Measurements from ENCODE around the gene RALGDS.
A peak's percentile ranks its signal among the peaks of the same experiment; 100 is the strongest.

Gene RALGDS

GRCh38 chr9:133154097-133154989 is 33.3 kb upstream of the RALGDS start:
- Histone ChIP-seq H2AK5ac (ENCODE audit: low read length, severe bottlenecking) (no peak overlapping the region), H3K23ac (ENCODE audit: low read length in 2 of 2) (no peak overlapping the region), H3K27me3 (ENCODE audit: control insufficient read depth in 1 of 2, insufficient read depth in 1 of 2, low read length in 2 of 2) (peaks cover 0 to 10% of the 10 kb centered on the region in 2 experiments), H3K4me3 (ENCODE audit: insufficient read depth in 1 of 2, low read depth in 1 of 2, low read length in 2 of 2) (no peak overlapping the region), H2BK5ac (ENCODE audit: low read depth, low read length, poor library complexity, severe bottlenecking) (no peak overlapping the region), H3K14ac (ENCODE audit: low read length in 2 of 2) (no peak overlapping the region), H3K9ac (ENCODE audit: low read length) (no peak overlapping the region), H3K4me2 (ENCODE audit: low read length, poor library complexity, severe bottlenecking) (no peak overlapping the region), H3K27ac (ENCODE audit: low read length, poor library complexity, severe bottlenecking) (no peak overlapping the region), H4K8ac (ENCODE audit: low read length) (no peak overlapping the region), H2BK15ac (ENCODE audit: low read depth, poor library complexity, severe bottlenecking) (no peak overlapping the region), H3K18ac (ENCODE audit: low read depth in 1 of 2, low read length in 2 of 2) (no peak overlapping the region), H3K79me1 (replicated peaks; ENCODE audit: low read length, poor library complexity, severe bottlenecking) (no peaks in the 10 kb centered on the region), H4K91ac (ENCODE audit: low read length) (no peak overlapping the region), H2BK12ac (ENCODE audit: low read length in 2 of 2) (no peak overlapping the region), H2AFZ (ENCODE audit: low read depth, low read length) (no peak overlapping the region), H3K36me3 (ENCODE audit: control insufficient read depth in 1 of 2, insufficient read depth in 2 of 2, low read depth in 1 of 2, low read length in 2 of 2) (peaks cover 0 to 8% of the 10 kb centered on the region in 2 experiments), H3K4me1 (ENCODE audit: control insufficient read depth, insufficient read depth, low read depth, low read length) (peaks cover 3% of the 10 kb centered on the region), H3K9me3 (ENCODE audit: control insufficient read depth, low read length) (no peaks in the 10 kb centered on the region), H2BK120ac (ENCODE audit: low read depth, low read length) (no peak overlapping the region), H3K4ac (ENCODE audit: low read depth in 1 of 2, low read length in 2 of 2) (no peak overlapping the region)
- WGBS: 92% methylated on average over 13 of the region's 13 CpGs
- DNase-seq: no peak

- H2BK120ac ChIP-seq (ENCODE audit: low read depth, low read length): no peak overlapping the region
- H2BK12ac ChIP-seq (ENCODE audit: low read length in 2 of 2): no peak overlapping the region
- no peak overlapping the region for H3K23ac ChIP-seq (ENCODE audit: low read length in 2 of 2)
- WGBS: 81% methylated on average over 36 of the region's 36 CpGs
- H3K4me3 ChIP-seq (ENCODE audit: insufficient read depth in 1 of 2, low read depth in 1 of 2, low read length in 2 of 2): no peak overlapping the region
- no peak for DNase-seq
- peaks cover 8% of the 10 kb centered on the region for H3K4me1 ChIP-seq (ENCODE audit: control insufficient read depth, insufficient read depth, low read depth, low read length)
- no peaks in the 10 kb centered on the region for H3K79me1 ChIP-seq (replicated peaks; ENCODE audit: low read length, poor library complexity, severe bottlenecking)
- peaks cover 0 to 8% of the 10 kb centered on the region in 2 experiments for H3K36me3 ChIP-seq (ENCODE audit: control insufficient read depth in 1 of 2, insufficient read depth in 2 of 2, low read depth in 1 of 2, low read length in 2 of 2)
- no peak overlapping the region for H2BK15ac ChIP-seq (ENCODE audit: low read depth, poor library complexity, severe bottlenecking)
- H2AK5ac ChIP-seq (ENCODE audit: low read length, severe bottlenecking): no peak overlapping the region
- H3K27ac ChIP-seq (ENCODE audit: low read length, poor library complexity, severe bottlenecking): no peak overlapping the region
- no peak overlapping the region for H4K8ac ChIP-seq (ENCODE audit: low read length)
- H3K27me3 ChIP-seq (ENCODE audit: control insufficient read depth in 1 of 2, insufficient read depth in 1 of 2, low read length in 2 of 2): peaks cover 0 to 10% of the 10 kb centered on the region in 2 experiments
- no peak overlapping the region for H2AFZ ChIP-seq (ENCODE audit: low read depth, low read length)
- no peak overlapping the region for H3K4ac ChIP-seq (ENCODE audit: low read depth in 1 of 2, low read length in 2 of 2)
- no peak overlapping the region for H3K9ac ChIP-seq (ENCODE audit: low read length)
- H3K9me3 ChIP-seq (ENCODE audit: control insufficient read depth, low read length): no peaks in the 10 kb centered on the region
- H4K91ac ChIP-seq (ENCODE audit: low read length): peak overlapping the region; percentile 25
- H3K18ac ChIP-seq (ENCODE audit: low read depth in 1 of 2, low read length in 2 of 2): peak overlapping the region in 1 of 2 experiments; percentile 35
- no peak overlapping the region for H3K4me2 ChIP-seq (ENCODE audit: low read length, poor library complexity, severe bottlenecking)
- no peak overlapping the region for H3K14ac ChIP-seq (ENCODE audit: low read length in 2 of 2)
- H2BK5ac ChIP-seq (ENCODE audit: low read depth, low read length, poor library complexity, severe bottlenecking): no peak overlapping the region
These were observed 32.4 kb upstream of the RALGDS start for GRCh38 chr9:133153227-133154096.

DNA sequence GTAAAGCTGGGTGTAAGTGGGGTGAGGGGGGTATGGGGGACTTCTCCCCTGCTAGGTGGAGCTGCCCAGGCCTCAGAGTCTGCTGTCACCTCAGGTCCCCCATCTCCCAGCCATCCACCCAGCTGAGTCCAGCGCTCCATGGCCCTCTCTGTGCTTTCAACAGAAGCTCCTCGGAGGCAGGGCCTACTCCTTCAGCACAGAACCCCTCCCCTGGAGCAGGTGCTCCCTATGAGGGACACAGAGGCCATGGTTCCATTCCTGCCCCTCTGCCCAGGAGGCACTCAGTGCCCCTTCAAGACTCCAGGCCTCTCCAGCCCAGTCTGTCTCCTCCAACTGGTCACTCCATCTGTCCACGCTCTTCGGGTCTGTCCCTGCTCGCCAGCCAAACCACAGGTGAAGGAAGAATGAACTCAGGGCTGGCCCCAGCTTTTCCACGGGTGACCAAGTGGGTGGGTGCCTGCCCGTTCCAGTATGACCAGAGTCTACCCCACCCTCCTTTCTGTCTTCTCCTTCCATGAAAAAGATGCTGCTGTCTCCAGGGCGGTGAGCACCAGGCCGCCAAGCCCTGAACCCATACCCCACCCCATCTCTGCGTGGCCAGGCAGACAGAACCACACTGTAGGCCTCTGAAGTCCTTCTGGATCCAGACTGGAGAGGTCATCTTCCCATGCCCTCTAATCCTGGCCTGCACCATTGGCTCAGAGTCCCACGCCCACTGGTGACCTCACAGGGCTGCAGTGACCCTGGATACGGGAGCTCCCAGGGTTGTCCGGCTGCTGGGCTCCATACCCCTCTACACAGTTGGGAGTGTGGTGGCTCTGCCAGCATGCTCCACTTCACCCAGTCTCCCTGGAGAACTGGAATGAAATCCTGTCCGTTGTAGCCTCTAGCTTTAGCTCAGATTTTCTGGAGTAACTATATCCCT is 30.8 kb upstream of the RALGDS start:
- Histone ChIP-seq H3K4ac (ENCODE audit: low read depth in 1 of 2, low read length in 2 of 2) (peak overlapping the region in 1 of 2 experiments; percentile 25), H3K4me3 (ENCODE audit: insufficient read depth in 1 of 2, low read depth in 1 of 2, low read length in 2 of 2) (no peak overlapping the region), H2AK5ac (ENCODE audit: low read length, severe bottlenecking) (no peak overlapping the region), H3K27me3 (ENCODE audit: control insufficient read depth in 1 of 2, insufficient read depth in 1 of 2, low read length in 2 of 2) (peaks cover 0 to 10% of the 10 kb centered on the region in 2 experiments), H3K14ac (ENCODE audit: low read length in 2 of 2) (no peak overlapping the region), H3K36me3 (ENCODE audit: control insufficient read depth in 1 of 2, insufficient read depth in 2 of 2, low read depth in 1 of 2, low read length in 2 of 2) (peaks cover 0 to 13% of the 10 kb centered on the region in 2 experiments), H3K79me1 (replicated peaks; ENCODE audit: low read length, poor library complexity, severe bottlenecking) (peaks cover 9% of the 10 kb centered on the region), H2BK120ac (ENCODE audit: low read depth, low read length) (no peak overlapping the region), H2BK15ac (ENCODE audit: low read depth, poor library complexity, severe bottlenecking) (no peak overlapping the region), H3K18ac (ENCODE audit: low read depth in 1 of 2, low read length in 2 of 2) (no peak overlapping the region), H3K9me3 (ENCODE audit: control insufficient read depth, low read length) (no peaks in the 10 kb centered on the region), H2AFZ (ENCODE audit: low read depth, low read length) (no peak overlapping the region), H2BK12ac (ENCODE audit: low read length in 2 of 2) (no peak overlapping the region), H3K9ac (ENCODE audit: low read length) (no peak overlapping the region), H4K8ac (ENCODE audit: low read length) (no peak overlapping the region), H3K4me2 (ENCODE audit: low read length, poor library complexity, severe bottlenecking) (no peak overlapping the region), H3K23ac (ENCODE audit: low read length in 2 of 2) (no peak overlapping the region), H2BK5ac (ENCODE audit: low read depth, low read length, poor library complexity, severe bottlenecking) (no peak overlapping the region), H3K4me1 (ENCODE audit: control insufficient read depth, insufficient read depth, low read depth, low read length) (peaks cover 22% of the 10 kb centered on the region), H3K27ac (ENCODE audit: low read length, poor library complexity, severe bottlenecking) (no peak overlapping the region), H4K91ac (ENCODE audit: low read length) (no peak overlapping the region)
- DNase-seq: peak; percentile 45
- WGBS: 94% methylated on average over 14 of the region's 14 CpGs

Measured in mesenchymal stem cell (in vitro differentiated cells and primary cell).